Left ventricle myocardium inferior (tissue), 1 donor: ENCODE results near the gene MAN1C1. TPM values are rescaled to one million over a fixed set of nuclear protein-coding genes. Genes with fewer than 3 reads are reported as not detected.

Source experiments
- DNase-seq: peaks from one replicate; pipeline ENCODE4 v3.0.0-alpha.2; 2020
- H3K27ac ChIP-seq: fragments of 200-600 bp; replicated peaks from 2 replicates; pipeline ENCODE4 v1.8.0; 2021
- H3K27me3 ChIP-seq: fragments of 200-600 bp; 2 replicates; pipeline ENCODE4 v1.8.0; 2021; ENCODE audit warnings: low read depth
- H3K36me3 ChIP-seq: fragments of 200-600 bp; 2 replicates; pipeline ENCODE4 v1.8.0; 2021
- H3K4me1 ChIP-seq: fragments of 200-600 bp; 2 replicates; pipeline ENCODE4 v1.8.0; 2021
- H3K4me3 ChIP-seq: fragments of 200-600 bp; 2 replicates; pipeline ENCODE4 v1.8.0; 2021; ENCODE audit warnings: mild to moderate bottlenecking, moderate library complexity
- H3K9me3 ChIP-seq: fragments of 200-600 bp; replicated peaks from 2 replicates; pipeline ENCODE4 v1.8.0; 2021
- intact Hi-C: fragments of 100-400 bp; cut with micrococcal nuclease; formaldehyde crosslinking; loops from one replicate; pipeline ENCODE4 v1.11.0; 2022
- total RNA-seq: library from RNA; stranded (reverse); fragmentation: NEBNext Ultra II Directional; extraction: Animal tissue kit (Norgen Biotek cat#: 25700); gene quantifications from one replicate; pipeline ENCODE4 v1.2.1, GENCODE V29; 2021
- TF ChIP-seq, protein P1 (sequence below): fragments of 200-600 bp; IDR thresholded peaks from 2 replicates; pipeline ENCODE4 v1.8.0; 2021; ENCODE audit warnings: antibody characterized with exemption, mild to moderate bottlenecking, borderline replicate concordance
- donor health status: DM: no; HTN: yes; CAD: no; lungs with severe emphysema.

MAN1C1 gene
- total RNA-seq, 1 donor from 2014 or later: 18.0 TPM

DNA sequence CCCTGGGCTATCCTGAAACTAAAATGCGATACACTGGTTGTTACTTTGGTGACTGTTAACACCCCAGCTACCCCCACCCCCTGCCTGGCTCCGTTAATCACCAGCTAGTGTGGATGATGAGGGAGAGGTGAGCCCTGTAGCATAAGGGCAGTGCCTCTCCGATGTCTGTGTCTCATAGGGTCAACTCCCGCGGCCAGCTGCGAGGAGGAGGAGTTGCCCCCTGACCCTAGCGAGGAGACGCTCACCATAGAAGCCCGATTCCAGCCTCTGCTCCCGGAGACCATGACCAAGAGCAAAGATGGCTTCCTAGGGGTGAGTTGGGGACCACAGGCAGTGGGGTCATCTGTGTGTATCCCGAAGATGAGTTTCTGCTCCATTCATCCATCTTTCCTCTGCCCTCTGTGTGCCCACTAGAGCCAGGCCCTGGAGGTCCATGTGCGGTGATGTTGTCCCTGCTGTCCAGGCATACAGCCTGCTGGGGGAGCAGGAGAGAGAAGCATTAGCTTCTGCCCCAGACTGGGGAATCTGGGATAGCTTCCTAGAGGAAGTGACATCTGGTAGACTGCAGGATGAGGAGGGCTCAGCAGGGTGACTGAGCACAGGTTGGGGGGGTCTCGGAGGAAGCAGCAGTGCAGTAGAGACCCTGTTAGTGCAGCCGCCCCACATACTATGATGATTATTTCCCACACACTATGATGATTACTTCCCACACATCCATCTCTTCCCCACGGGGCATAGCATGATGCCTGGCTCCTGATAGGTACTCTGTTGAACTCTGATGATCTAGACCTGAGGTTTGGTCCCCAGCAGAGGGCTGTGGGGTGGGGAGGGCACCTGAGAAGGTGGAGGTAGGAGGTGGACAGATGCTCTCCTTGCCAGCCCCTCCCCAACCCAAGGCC is 188.6 kb downstream of the MAN1C1 start:
- no peak for DNase-seq
- Histone ChIP-seq H3K27me3 (no peaks in the 10 kb centered on the region), H3K36me3 (peaks cover 38% of the 10 kb centered on the region), H3K4me3 (peak overlapping the region; percentile 3), H3K4me1 (peaks cover 95% of the 10 kb centered on the region), H3K27ac (peak overlapping the region; percentile 83), H3K9me3 (no peaks in the 10 kb centered on the region)
- intact Hi-C loops: no loop called here
- TF ChIP-seq, protein P1, sequence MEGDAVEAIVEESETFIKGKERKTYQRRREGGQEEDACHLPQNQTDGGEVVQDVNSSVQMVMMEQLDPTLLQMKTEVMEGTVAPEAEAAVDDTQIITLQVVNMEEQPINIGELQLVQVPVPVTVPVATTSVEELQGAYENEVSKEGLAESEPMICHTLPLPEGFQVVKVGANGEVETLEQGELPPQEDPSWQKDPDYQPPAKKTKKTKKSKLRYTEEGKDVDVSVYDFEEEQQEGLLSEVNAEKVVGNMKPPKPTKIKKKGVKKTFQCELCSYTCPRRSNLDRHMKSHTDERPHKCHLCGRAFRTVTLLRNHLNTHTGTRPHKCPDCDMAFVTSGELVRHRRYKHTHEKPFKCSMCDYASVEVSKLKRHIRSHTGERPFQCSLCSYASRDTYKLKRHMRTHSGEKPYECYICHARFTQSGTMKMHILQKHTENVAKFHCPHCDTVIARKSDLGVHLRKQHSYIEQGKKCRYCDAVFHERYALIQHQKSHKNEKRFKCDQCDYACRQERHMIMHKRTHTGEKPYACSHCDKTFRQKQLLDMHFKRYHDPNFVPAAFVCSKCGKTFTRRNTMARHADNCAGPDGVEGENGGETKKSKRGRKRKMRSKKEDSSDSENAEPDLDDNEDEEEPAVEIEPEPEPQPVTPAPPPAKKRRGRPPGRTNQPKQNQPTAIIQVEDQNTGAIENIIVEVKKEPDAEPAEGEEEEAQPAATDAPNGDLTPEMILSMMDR: no peak

DNA sequence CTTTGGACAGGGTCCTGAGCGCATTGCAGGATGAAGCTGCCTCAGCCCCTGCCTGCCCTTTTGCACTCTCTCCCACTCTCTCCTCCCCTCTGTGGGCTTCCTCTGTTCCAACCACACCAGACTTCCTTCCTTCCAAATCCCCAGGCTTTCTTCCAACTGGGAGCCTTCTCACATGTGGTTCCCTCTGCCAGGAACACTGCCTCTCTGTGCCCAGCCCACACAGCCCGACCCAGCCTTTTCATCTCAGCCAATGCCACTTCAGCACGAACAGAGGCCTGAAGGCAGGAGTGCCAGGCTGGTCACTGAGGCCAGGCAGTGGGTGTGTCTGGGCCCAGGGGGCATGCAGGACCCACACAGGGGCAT is 189.3 kb downstream of the MAN1C1 start:
- intact Hi-C loops: no loop called here
- peaks cover 42% of the 10 kb centered on the region for H3K36me3 ChIP-seq
- peak; percentile 60 for DNase-seq
- peak overlapping the region; percentile 3 for H3K4me3 ChIP-seq
- TF ChIP-seq, protein P1: no peak
- no peaks in the 10 kb centered on the region for H3K27me3 ChIP-seq
- peaks cover 97% of the 10 kb centered on the region for H3K4me1 ChIP-seq
- H3K9me3 ChIP-seq: no peaks in the 10 kb centered on the region
- H3K27ac ChIP-seq: peak overlapping the region; percentile 83

- intact Hi-C loops: no loop called here
- Histone ChIP-seq H3K4me3 (peak overlapping the region; percentile 3), H3K27ac (peak overlapping the region; percentile 83), H3K36me3 (peaks cover 46% of the 10 kb centered on the region), H3K9me3 (no peaks in the 10 kb centered on the region), H3K4me1 (peaks cover 95% of the 10 kb centered on the region), H3K27me3 (no peaks in the 10 kb centered on the region)
- DNase-seq: peak; percentile 36
- TF ChIP-seq, protein P1: no peak
These were observed 189.8 kb downstream of the MAN1C1 start for GRCh38 chr1:25806418-25806817.

DNA sequence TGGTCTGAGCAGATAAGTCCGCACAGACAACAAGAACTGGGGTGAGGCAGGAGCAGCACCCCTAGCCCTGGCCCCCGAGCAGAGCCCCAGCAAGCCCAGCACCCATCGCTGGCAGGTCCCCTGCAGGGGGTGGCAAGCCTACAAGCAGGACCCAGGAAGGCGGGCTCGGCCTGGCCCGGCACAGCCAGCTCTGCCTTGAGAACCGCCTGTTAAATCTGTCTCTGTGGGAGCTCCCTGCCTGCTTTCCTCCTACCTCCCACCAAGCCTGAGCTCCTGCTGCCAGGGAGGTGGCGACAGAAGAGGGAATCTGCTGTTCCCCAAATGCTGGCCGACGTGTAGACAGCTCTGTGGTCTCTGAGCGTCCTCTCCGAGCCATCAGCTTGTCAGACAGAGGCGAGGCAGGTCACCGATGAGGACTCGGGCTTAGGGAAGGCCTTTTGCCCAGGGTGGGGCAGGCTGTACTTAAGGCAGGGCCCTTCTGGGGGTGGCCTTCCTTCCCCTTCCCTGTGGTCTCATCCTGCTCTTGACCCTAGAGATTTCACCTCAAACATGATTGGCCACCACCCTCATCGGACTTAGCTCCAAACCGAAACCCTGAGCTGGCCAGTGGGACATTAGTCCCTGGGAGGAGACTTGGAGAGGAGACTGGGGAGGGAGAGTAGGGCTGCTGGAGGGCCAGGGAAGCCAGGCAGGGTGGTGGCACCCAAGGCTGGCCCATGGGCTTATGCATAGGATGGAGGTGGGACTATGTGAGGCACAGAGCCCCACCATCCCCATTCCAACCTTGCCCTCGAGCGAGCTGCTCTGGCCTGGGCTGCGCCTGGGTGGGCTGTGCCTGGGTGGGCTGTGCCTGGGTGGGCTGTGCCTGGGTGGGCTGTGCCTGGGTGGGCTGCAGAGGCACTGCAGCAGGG is 191.1 kb downstream of the MAN1C1 start:
- Histone ChIP-seq H3K9me3 (no peaks in the 10 kb centered on the region), H3K4me1 (peaks cover 82% of the 10 kb centered on the region), H3K27me3 (no peaks in the 10 kb centered on the region), H3K36me3 (peaks cover 54% of the 10 kb centered on the region), H3K27ac (peak overlapping the region; percentile 83), H3K4me3 (peak overlapping the region; percentile 43)
- no peak for DNase-seq
- intact Hi-C loops: no loop called here
- TF ChIP-seq, protein P1: no peak

DNA sequence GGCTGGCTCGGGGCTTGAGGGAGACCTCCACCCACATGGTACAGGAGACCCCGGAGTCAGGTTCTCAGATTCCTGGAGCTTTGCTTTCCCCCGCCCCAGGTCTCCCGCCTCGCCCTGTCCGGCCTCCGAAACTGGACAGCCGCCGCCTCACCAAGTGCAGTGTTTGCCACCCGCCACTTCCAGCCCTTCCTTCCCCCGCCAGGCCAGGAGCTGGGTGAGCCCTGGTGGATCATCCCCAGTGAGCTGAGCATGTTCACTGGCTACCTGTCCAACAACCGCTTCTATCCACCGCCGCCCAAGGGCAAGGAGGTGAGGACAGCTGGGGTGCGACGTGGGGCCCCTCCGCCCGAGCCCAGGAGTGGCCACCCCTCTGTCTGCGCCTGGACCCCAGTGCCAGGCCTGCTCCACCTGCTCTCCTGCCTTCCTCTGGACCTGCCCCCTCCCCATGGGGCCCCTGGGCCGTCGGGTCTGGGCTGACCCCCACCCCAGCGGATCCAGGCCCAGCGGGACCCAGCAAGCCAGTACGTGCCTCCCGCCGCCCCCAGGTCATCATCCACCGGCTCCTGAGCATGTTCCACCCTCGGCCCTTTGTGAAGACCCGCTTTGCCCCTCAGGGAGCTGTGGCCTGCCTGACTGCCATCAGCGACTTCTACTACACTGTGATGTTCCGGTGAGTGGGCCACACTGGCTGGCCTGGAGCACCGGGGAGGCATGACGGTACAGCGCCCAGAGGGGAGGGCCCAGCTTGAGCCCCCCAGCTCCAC is 192.1 kb downstream of the MAN1C1 start:
- Histone ChIP-seq H3K4me1 (peaks cover 74% of the 10 kb centered on the region), H3K27me3 (no peaks in the 10 kb centered on the region), H3K9me3 (no peaks in the 10 kb centered on the region), H3K4me3 (peak overlapping the region; percentile 43), H3K27ac (peak overlapping the region; percentile 83), H3K36me3 (peaks cover 60% of the 10 kb centered on the region)
- TF ChIP-seq, protein P1: no peak
- DNase-seq: no peak
- intact Hi-C loops: no loop called here
